Endodermal cell (in vitro differentiated cells): ENCODE data around the gene PTPRN2. TPM values are rescaled to one million over a fixed set of nuclear protein-coding genes. Genes with fewer than 3 reads are reported as not detected.

Experiments used
- DNase-seq: peaks from one replicate; pipeline ENCODE4 v3.0.0-alpha.2; 2017
- H3K27ac ChIP-seq: 2 replicates; pipeline ENCODE4 v1.5.1; 2013; ENCODE audit warnings: mild to moderate bottlenecking, low read depth, low read length, moderate library complexity
- H3K27me3 ChIP-seq: 2 replicates; pipeline ENCODE4 v1.6.1; 2013; ENCODE audit warnings: mild to moderate bottlenecking, low read length, moderate library complexity; ENCODE audit not compliant: insufficient read depth, control insufficient read depth, poor library complexity, severe bottlenecking
- H3K36me3 ChIP-seq: 2 replicates; pipeline ENCODE4 v1.7.0; 2013; ENCODE audit warnings: mild to moderate bottlenecking, low read length, moderate library complexity; ENCODE audit not compliant: control insufficient read depth, insufficient read depth
- H3K4me1 ChIP-seq: one replicate; pipeline ENCODE4 v1.7.0; 2013; ENCODE audit warnings: low read length; ENCODE audit not compliant: control insufficient read depth, insufficient read depth
- H3K4me3 ChIP-seq: 2 replicates; pipeline ENCODE4 v1.5.1; 2013; ENCODE audit warnings: mild to moderate bottlenecking, low read length, moderate library complexity
- H3K9ac ChIP-seq: 2 replicates; pipeline ENCODE4 v1.6.1; 2013; ENCODE audit warnings: mild to moderate bottlenecking, low read length, moderate library complexity; ENCODE audit not compliant: poor library complexity, severe bottlenecking; ENCODE audit errors: extremely low read depth
- H3K9me3 ChIP-seq: 2 replicates; pipeline ENCODE4 v1.6.1; 2013; ENCODE audit warnings: mild to moderate bottlenecking, low read length, moderate library complexity; ENCODE audit not compliant: control insufficient read depth
- H3K27ac Mint-ChIP-seq: 2 replicates; pipeline ENCODE4 v1.8.0; 2020; ENCODE audit warnings: mixed read lengths
- H3K27me3 Mint-ChIP-seq: 2 replicates; pipeline ENCODE4 v1.8.0; 2021; ENCODE audit warnings: mild to moderate bottlenecking, mixed read lengths; ENCODE audit not compliant: insufficient read depth
- H3K36me3 Mint-ChIP-seq: 2 replicates; pipeline ENCODE4 v1.8.0; 2020; ENCODE audit warnings: low read depth, mixed read lengths
- H3K4me1 Mint-ChIP-seq: 2 replicates; pipeline ENCODE4 v1.8.0; 2020; ENCODE audit warnings: mixed read lengths
- H3K4me3 Mint-ChIP-seq: 2 replicates; pipeline ENCODE4 v1.8.0; 2020; ENCODE audit warnings: mild to moderate bottlenecking, moderate library complexity, mixed read lengths
- H3K9me3 Mint-ChIP-seq: 2 replicates; pipeline ENCODE4 v1.8.0; 2020; ENCODE audit warnings: mild to moderate bottlenecking, mixed read lengths
- WGBS, 2 experiments: methylation state at CpG; one replicate each; pipeline versions ENCODE4 v1.1.5 to v1.1.7; 2013; ENCODE audit warnings: missing lambda C conversion rate in 2 of 2, mixed read lengths in 1 of 2; ENCODE audit not compliant: insufficient coverage in 1 of 2, insufficient read length in 1 of 2; 5-methylcytosine and 5-hydroxymethylcytosine counted together
- total RNA-seq, 2 donors: library from RNA; stranded (reverse); fragmentation: NEBNext Ultra II Directional in 1 of 2; extraction: Animal tissue kit (Norgen Biotek cat#: 25700) in 1 of 2; gene quantifications; 2 replicates in 1 of 2; 3 replicates in 1 of 2; pipeline ENCODE4 v1.2.1, GENCODE V29; 2021
- TF ChIP-seq, protein P1 (sequence below): fragments of 200-600 bp; sonication (generic); conservative IDR thresholded peaks from 2 replicates; pipeline ENCODE4 v1.5.0; 2021; ENCODE audit warnings: antibody characterized with exemption, mild to moderate bottlenecking

PTPRN2 gene
- total RNA-seq, 2 donors from 2014 or later, result 0.69 to 1.2 TPM

DNA sequence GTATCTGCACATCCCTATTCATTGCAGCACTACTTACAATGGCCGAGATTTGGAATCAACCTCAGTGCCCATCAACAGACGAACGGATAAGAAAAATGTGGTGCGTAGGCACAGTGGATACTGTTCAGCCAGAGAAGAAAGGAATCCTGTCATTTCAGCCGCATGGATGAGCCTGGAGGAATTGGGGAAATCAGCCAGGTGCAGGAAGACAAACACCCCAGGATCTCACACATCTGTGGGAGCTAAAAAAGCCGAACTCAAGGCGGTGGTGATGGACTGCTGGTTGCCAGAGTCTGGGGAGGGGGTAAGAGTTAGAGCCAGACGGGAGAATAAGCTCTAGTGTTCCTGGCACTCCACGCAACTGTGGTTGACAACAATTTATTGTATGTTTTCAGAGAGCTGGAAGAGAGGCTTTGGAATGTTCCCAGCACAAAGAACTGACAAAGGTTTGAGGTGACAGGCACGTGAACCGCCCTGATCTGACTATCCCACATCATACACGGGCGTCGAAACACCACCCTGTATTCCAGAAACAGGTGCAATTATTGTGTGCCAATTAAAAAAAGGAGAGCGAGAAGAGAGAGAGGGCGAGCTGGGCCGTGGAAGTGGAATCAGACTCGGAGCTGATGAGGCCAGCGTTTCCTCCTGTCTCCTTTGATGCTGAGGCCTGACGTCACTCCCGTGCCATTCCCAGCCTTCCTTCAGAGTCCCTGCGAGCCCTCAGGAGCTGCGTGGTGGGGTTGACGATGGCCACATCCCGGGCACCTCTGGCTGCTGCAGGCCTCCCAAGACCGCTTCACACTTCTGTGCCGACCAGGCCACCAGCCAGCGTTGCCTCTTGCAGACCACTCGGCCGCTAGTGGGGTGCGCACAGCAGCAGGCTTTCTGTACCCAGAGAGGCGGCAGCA lies 1061.4 kb downstream of the PTPRN2 start:
- peaks cover 2% of the 10 kb centered on the region for H3K27me3 Mint-ChIP-seq
- peak; percentile 49 for DNase-seq
- H3K4me1 Mint-ChIP-seq, result no peaks in the 10 kb centered on the region
- Histone ChIP-seq H3K27me3 (no peaks in the 10 kb centered on the region), H3K9ac (no peak overlapping the region), H3K36me3 (no peaks in the 10 kb centered on the region), H3K27ac (no peak overlapping the region), H3K4me3 (no peak overlapping the region), H3K9me3 (peaks cover 49% of the 10 kb centered on the region), H3K4me1 (no peaks in the 10 kb centered on the region)
- TF ChIP-seq, protein P1, sequence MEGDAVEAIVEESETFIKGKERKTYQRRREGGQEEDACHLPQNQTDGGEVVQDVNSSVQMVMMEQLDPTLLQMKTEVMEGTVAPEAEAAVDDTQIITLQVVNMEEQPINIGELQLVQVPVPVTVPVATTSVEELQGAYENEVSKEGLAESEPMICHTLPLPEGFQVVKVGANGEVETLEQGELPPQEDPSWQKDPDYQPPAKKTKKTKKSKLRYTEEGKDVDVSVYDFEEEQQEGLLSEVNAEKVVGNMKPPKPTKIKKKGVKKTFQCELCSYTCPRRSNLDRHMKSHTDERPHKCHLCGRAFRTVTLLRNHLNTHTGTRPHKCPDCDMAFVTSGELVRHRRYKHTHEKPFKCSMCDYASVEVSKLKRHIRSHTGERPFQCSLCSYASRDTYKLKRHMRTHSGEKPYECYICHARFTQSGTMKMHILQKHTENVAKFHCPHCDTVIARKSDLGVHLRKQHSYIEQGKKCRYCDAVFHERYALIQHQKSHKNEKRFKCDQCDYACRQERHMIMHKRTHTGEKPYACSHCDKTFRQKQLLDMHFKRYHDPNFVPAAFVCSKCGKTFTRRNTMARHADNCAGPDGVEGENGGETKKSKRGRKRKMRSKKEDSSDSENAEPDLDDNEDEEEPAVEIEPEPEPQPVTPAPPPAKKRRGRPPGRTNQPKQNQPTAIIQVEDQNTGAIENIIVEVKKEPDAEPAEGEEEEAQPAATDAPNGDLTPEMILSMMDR, result no peak
- H3K36me3 Mint-ChIP-seq, result no peaks in the 10 kb centered on the region
- no peak overlapping the region for H3K4me3 Mint-ChIP-seq
- no peak overlapping the region for H3K27ac Mint-ChIP-seq
- no peaks in the 10 kb centered on the region for H3K9me3 Mint-ChIP-seq
- 81 to 83% methylated on average over 22 to 32 of the region's 32 CpGs for WGBS, 2 experiments

DNA sequence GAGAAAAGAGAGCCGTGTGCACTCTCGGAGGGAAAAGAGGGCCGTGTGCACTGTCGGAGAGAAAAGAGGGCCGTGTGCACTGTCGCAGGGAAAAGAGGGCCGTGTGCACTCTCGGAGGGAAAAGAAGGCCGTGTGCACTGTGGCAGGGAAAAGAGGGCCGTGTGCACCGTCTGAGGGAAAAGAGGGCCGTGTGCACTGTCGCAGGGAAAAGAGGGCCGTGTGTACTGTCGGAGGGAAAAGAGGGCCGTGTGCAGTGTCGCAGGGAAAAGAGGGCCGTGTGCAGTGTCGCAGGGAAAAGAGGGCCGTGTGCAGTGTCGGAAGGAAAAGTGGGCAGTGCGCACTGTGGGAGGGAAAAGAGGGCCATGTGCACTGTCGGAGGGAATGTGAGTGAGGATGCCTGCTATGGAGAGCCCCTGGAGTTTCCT lies 1062.1 kb downstream of the PTPRN2 start:
- Histone ChIP-seq H3K36me3 (no peaks in the 10 kb centered on the region), H3K9me3 (peaks cover 43% of the 10 kb centered on the region), H3K27me3 (no peaks in the 10 kb centered on the region), H3K4me1 (no peaks in the 10 kb centered on the region), H3K4me3 (no peak overlapping the region), H3K27ac (no peak overlapping the region), H3K9ac (no peak overlapping the region)
- Mint-ChIP-seq H3K27ac (no peak overlapping the region), H3K27me3 (peaks cover 2% of the 10 kb centered on the region), H3K36me3 (no peaks in the 10 kb centered on the region), H3K9me3 (no peaks in the 10 kb centered on the region), H3K4me3 (no peak overlapping the region), H3K4me1 (no peaks in the 10 kb centered on the region)
- DNase-seq, result peak; percentile 45
- TF ChIP-seq, protein P1, result no peak
- WGBS, 2 experiments, result 82 to 91% methylated on average over 8 to 23 of the region's 23 CpGs

DNA sequence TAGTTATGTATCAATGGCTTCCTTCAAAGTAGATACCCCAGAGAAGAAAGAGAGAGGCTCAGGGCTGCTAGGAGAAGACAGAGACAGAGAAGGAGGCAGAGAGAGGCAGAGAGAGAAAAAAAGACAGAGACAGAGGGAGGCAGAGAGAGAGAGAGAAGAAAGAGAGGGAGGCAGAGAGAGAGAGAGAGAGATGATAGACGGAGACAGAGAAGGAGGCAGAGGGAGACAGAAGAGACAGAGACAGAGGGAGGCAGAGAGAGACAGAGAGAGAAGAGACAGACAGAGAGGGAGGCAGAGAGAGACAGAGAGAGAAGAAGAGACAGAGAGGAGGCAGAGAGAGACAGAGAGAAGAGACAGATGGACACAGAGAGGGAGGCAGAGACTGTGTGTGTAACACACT lies 1062.9 kb downstream of the PTPRN2 start:
- no peak for DNase-seq
- Mint-ChIP-seq H3K4me1 (no peaks in the 10 kb centered on the region), H3K4me3 (no peak overlapping the region), H3K36me3 (no peaks in the 10 kb centered on the region), H3K9me3 (no peaks in the 10 kb centered on the region), H3K27me3 (peaks cover 2% of the 10 kb centered on the region), H3K27ac (no peak overlapping the region)
- Histone ChIP-seq H3K27ac (no peak overlapping the region), H3K9ac (no peak overlapping the region), H3K27me3 (no peaks in the 10 kb centered on the region), H3K4me3 (no peak overlapping the region), H3K36me3 (no peaks in the 10 kb centered on the region), H3K9me3 (peaks cover 40% of the 10 kb centered on the region), H3K4me1 (no peaks in the 10 kb centered on the region)
- TF ChIP-seq, protein P1, result no peak
- 70 to 84% methylated on average over 1 of the region's 1 CpG for WGBS, 2 experiments
